H1 (cell line): Measurements from ENCODE around the gene NEDD9. TPM values are rescaled to one million over a fixed set of nuclear protein-coding genes. Genes with fewer than 3 reads are reported as not detected.

ENCODE experiments used
- CTCF ChIA-PET: fragments of 300-600 bp; sonication (Branson Sonifier 250); formaldehyde crosslinking; loops from one replicate; lab custom pipeline; 2021; ENCODE audit not compliant: partially characterized antibody; lab: Charles Lee
- POLR2A ChIA-PET: fragments of 300-600 bp; sonication (Branson Sonifier 250); formaldehyde crosslinking; loops from one replicate; lab custom pipeline; 2021; ENCODE audit warnings: inconsistent platforms; ENCODE audit not compliant: partially characterized antibody; lab: Charles Lee
- DNase-seq, 2 experiments: peaks; one replicate each; pipeline versions ENCODE4 v3.0.0 to v3.0.0-alpha.2; 2010 to 2022; ENCODE audit warnings: low spot score in 2 of 2, low read depth in 1 of 2, mixed read lengths in 1 of 2
- FAIRE-seq: peaks from 2 replicates; lab custom pipeline; 2011; peaks lifted over from hg19 to GRCh38; lab: Jason Lieb, UNC
- H2AFZ ChIP-seq: 2 replicates; pipeline ENCODE4 v1.8.1; 2012; ENCODE audit warnings: low read length, inconsistent platforms
- H2AK5ac ChIP-seq: 2 replicates; pipeline ENCODE4 v1.6.1; 2013; ENCODE audit warnings: low read depth, low read length
- H2BK120ac ChIP-seq: replicated peaks from 2 replicates; pipeline ENCODE3; 2013; ENCODE audit warnings: low read depth, low read length, inconsistent platforms
- H2BK12ac ChIP-seq: 2 replicates; pipeline ENCODE4 v1.6.1; 2013; ENCODE audit warnings: low read depth, low read length
- H2BK15ac ChIP-seq: 2 replicates; pipeline ENCODE4 v1.6.1; 2013; ENCODE audit warnings: low read length
- H2BK20ac ChIP-seq: 2 replicates; pipeline ENCODE4 v1.6.1; 2013; ENCODE audit warnings: low read length
- H2BK5ac ChIP-seq: 2 replicates; pipeline ENCODE4 v1.6.1; 2013; ENCODE audit warnings: low read depth, low read length
- H3K14ac ChIP-seq: 2 replicates; pipeline ENCODE4 v1.6.1; 2013; ENCODE audit warnings: inconsistent platforms; ENCODE audit not compliant: insufficient read length
- H3K18ac ChIP-seq: 2 replicates; pipeline ENCODE4 v1.6.1; 2013; ENCODE audit warnings: low read length; ENCODE audit errors: extremely low read depth
- H3K23ac ChIP-seq: 2 replicates; pipeline ENCODE4 v1.6.1; 2013; ENCODE audit warnings: inconsistent platforms; ENCODE audit not compliant: insufficient read length
- H3K23me2 ChIP-seq: 2 replicates; pipeline ENCODE4 v1.6.1; 2013; ENCODE audit warnings: low read depth, low read length
- H3K27ac ChIP-seq: 2 replicates; pipeline ENCODE4 v1.6.1; 2011; ENCODE audit warnings: low read depth, low read length, inconsistent platforms
- H3K27me3 ChIP-seq, 4 experiments: replicated peaks in 1 of 4; 1 replicate in 1 of 4; 2 replicates in 3 of 4; pipeline versions ENCODE4 v1.6.1 to v1.8.1; 2011 to 2013; ENCODE audit warnings: low read length in 3 of 4, mild to moderate bottlenecking in 3 of 4, inconsistent platforms in 2 of 4, mixed read lengths in 2 of 4, moderate library complexity in 1 of 4; ENCODE audit not compliant: control insufficient read depth in 3 of 4, insufficient read depth in 3 of 4; ENCODE audit errors: extremely low read depth in 1 of 4
- H3K36me3 ChIP-seq, 4 experiments: 2 replicates each; pipeline versions ENCODE4 v1.6.1 to v1.8.1; 2011 to 2013; ENCODE audit warnings: mild to moderate bottlenecking in 4 of 4, low read length in 3 of 4, moderate library complexity in 2 of 4, control low read depth in 1 of 4, inconsistent platforms in 1 of 4; ENCODE audit not compliant: insufficient read depth in 4 of 4, control insufficient read depth in 2 of 4
- H3K4ac ChIP-seq: replicated peaks from 2 replicates; pipeline ENCODE3; 2013; ENCODE audit warnings: low read length, low read depth, mixed read lengths, inconsistent platforms; ENCODE audit not compliant: insufficient read length
- H3K4me1 ChIP-seq, 4 experiments: replicated peaks in 1 of 4; 1 replicate in 1 of 4; 2 replicates in 3 of 4; pipeline versions ENCODE4 v1.6.1 to v1.8.1; 2011 to 2013; ENCODE audit warnings: low read length in 3 of 4, inconsistent platforms in 2 of 4, mixed read lengths in 1 of 4; ENCODE audit not compliant: insufficient read depth in 4 of 4, control insufficient read depth in 3 of 4
- H3K4me2 ChIP-seq, 2 experiments: 2 replicates each; pipeline versions ENCODE4 v1.6.1 to v1.8.1; 2011 to 2013; ENCODE audit warnings: low read depth in 2 of 2, low read length in 2 of 2, control low read depth in 1 of 2, inconsistent platforms in 1 of 2, mild to moderate bottlenecking in 1 of 2; ENCODE audit not compliant: insufficient read depth in 1 of 2
- H3K4me3 ChIP-seq, 4 experiments: fragments of 200-600, 300-600 bp in 1 of 4; sonication (generic), shearing (Covaris generic), sonication (Bioruptor Twin) in 1 of 4; 2 replicates each; pipeline versions ENCODE4 v1.5.1 to v1.8.1; 2011 to 2016; ENCODE audit warnings: low read length in 4 of 4, low read depth in 3 of 4, control low read depth in 2 of 4, inconsistent platforms in 2 of 4, mild to moderate bottlenecking in 2 of 4, mixed read lengths in 1 of 4, moderate library complexity in 1 of 4; ENCODE audit not compliant: insufficient read depth in 2 of 4; ENCODE audit errors: extremely low read depth in 1 of 4
- H3K56ac ChIP-seq: replicated peaks from 2 replicates; pipeline ENCODE3; 2013; ENCODE audit warnings: low read depth, mild to moderate bottlenecking, mixed read lengths, low read length, inconsistent platforms; ENCODE audit not compliant: insufficient read length
- H3K79me1 ChIP-seq: 2 replicates; pipeline ENCODE4 v1.6.1; 2013; ENCODE audit warnings: low read depth, low read length, control low read depth
- H3K79me2 ChIP-seq, 2 experiments: 2 replicates each; pipeline versions ENCODE4 v1.6.1 to v1.8.1; 2012 to 2013; ENCODE audit warnings: low read length in 2 of 2, mild to moderate bottlenecking in 2 of 2, inconsistent platforms in 1 of 2; ENCODE audit not compliant: insufficient read depth in 2 of 2, control insufficient read depth in 1 of 2
- H3K9ac ChIP-seq, 4 experiments: replicated peaks in 1 of 4; 1 replicate in 1 of 4; 2 replicates in 3 of 4; pipeline versions ENCODE4 v1.6.1 to v1.8.1; 2011 to 2013; ENCODE audit warnings: low read depth in 3 of 4, low read length in 3 of 4, control low read depth in 2 of 4, mild to moderate bottlenecking in 2 of 4, moderate library complexity in 2 of 4, inconsistent platforms in 1 of 4; ENCODE audit errors: extremely low read depth in 1 of 4
- H3K9me3 ChIP-seq, 2 experiments: 2 replicates each; pipeline versions ENCODE4 v1.6.1 to v1.8.1; 2012 to 2013; ENCODE audit warnings: mild to moderate bottlenecking in 2 of 2, moderate library complexity in 2 of 2, control low read depth in 1 of 2, inconsistent platforms in 1 of 2, low read depth in 1 of 2, low read length in 1 of 2, mixed read lengths in 1 of 2; ENCODE audit not compliant: insufficient read depth in 2 of 2
- H4K20me1 ChIP-seq, 2 experiments: replicated peaks in 1 of 2; 2 replicates each; pipeline versions ENCODE3 to v1.8.1; 2011 to 2013; ENCODE audit warnings: inconsistent platforms in 2 of 2, low read length in 2 of 2, mild to moderate bottlenecking in 1 of 2; ENCODE audit not compliant: insufficient read depth in 2 of 2, control insufficient read depth in 1 of 2
- H4K5ac ChIP-seq: 2 replicates; pipeline ENCODE4 v1.6.1; 2013; ENCODE audit warnings: low read length, low read depth, mixed read lengths, inconsistent platforms; ENCODE audit not compliant: insufficient read length
- H4K8ac ChIP-seq: 2 replicates; pipeline ENCODE4 v1.8.0; 2013; ENCODE audit warnings: mild to moderate bottlenecking, moderate library complexity, low read length, inconsistent platforms; ENCODE audit not compliant: insufficient read depth; ENCODE audit errors: extremely low read depth
- H4K91ac ChIP-seq: replicated peaks from 2 replicates; pipeline ENCODE3; 2013; ENCODE audit warnings: low read length, mixed read lengths, inconsistent platforms; ENCODE audit not compliant: insufficient read length
- CHD2 ChIP-seq: IDR thresholded peaks from 2 replicates; pipeline ENCODE4 v1.6.1; 2012; ENCODE audit warnings: low read length, improper control_type of control experiment
- CTBP2 ChIP-seq: IDR thresholded peaks from 2 replicates; pipeline ENCODE4 v1.7.0; 2011; ENCODE audit warnings: borderline replicate concordance, mild to moderate bottlenecking, moderate library complexity, mixed read lengths, low read length; ENCODE audit not compliant: insufficient read depth, insufficient read length
- EZH2 ChIP-seq: fragments of 200-600 bp; sonication (generic); IDR thresholded peaks from 2 replicates; pipeline ENCODE4 v1.7.1; 2012; ENCODE audit warnings: low read depth, mild to moderate bottlenecking, moderate library complexity, low read length, inconsistent platforms; ENCODE audit not compliant: severe bottlenecking
- POLR2AphosphoS5 ChIP-seq: IDR thresholded peaks from 2 replicates; pipeline ENCODE4 v1.6.1; 2011; ENCODE audit warnings: low read depth, low read length
- SAP30 ChIP-seq: fragments of 300-600 bp; sonication (generic); IDR thresholded peaks from 2 replicates; pipeline ENCODE4 v1.7.1; 2012; ENCODE audit warnings: low read length, moderate library complexity, mild to moderate bottlenecking, inconsistent platforms; ENCODE audit not compliant: insufficient read depth, insufficient replicate concordance
- USF2 ChIP-seq: IDR thresholded peaks from 2 replicates; pipeline ENCODE4 v1.6.1; 2011; ENCODE audit warnings: low read length, improper control_type of control experiment
- WGBS, 2 experiments: shearing (Covaris generic) in 1 of 2; methylation state at CpG; one replicate each; pipeline versions ENCODE4 v1.1.6 to v1.1.7; 2013 to 2015; ENCODE audit warnings: low lambda C conversion rate in 2 of 2, mixed read lengths in 2 of 2, inconsistent platforms in 1 of 2, low coverage in 1 of 2, missing lambda C conversion rate in 1 of 2; ENCODE audit not compliant: insufficient replicate concordance in 2 of 2, insufficient coverage in 1 of 2, insufficient read length in 1 of 2; ENCODE audit errors: extremely low coverage in 1 of 2, missing lambda C conversion rate in 1 of 2; 5-methylcytosine and 5-hydroxymethylcytosine counted together
- polyA plus RNA-seq, 7 experiments: library from polyadenylated mRNA; depleted of rRNA in 3 of 7; stranded (reverse) in 5 of 7; unstranded in 2 of 7; fragments of >200 nt in 5 of 7; fragments of 200-250 nt in 2 of 7; gene quantifications; 1 replicate in 5 of 7; 2 replicates in 1 of 7; 4 replicates in 1 of 7; pipeline versions ENCODE4 v1.2.1 to v1.2.3, GENCODE V29; 2011 to 2013; ENCODE audit warnings: missing spikeins in 2 of 7, mixed read lengths in 2 of 7
- total RNA-seq: library from RNA; stranded (reverse); fragmentation: NEBNext Ultra II Directional; extraction: Animal tissue kit (Norgen Biotek cat#: 25700); gene quantifications from 2 replicates; pipeline ENCODE4 v1.2.1, GENCODE V29; 2021

The NEDD9 gene
- total and polyA plus RNA-seq, 2 of the 8 experiments (the other 6 are each of a cell fraction or from before 2014, with no cell fraction given), result 3.6 to 12.0 TPM

GRCh38 chr6:11164717-11165646 is 67.5 kb downstream of the NEDD9 start:
- no peak overlapping the region for H2BK20ac ChIP-seq
- ChIA-PET CTCF (interaction anchor here (0.5 to 1.7 kb wide), 5 partner anchors 21 to 332 kb away, joined by 3 to 6 read pairs (median 3); no protein-coding TSS in a partner anchor), POLR2A (no interaction called here)
- no peaks in the 10 kb centered on the region; a peak in 1 of 7 replicates for H3K4me1 ChIP-seq
- TF ChIP-seq CHD2 (no peak), EZH2 (no peak), POLR2AphosphoS5 (no peak), USF2 (no peak), SAP30 (no peak), CTBP2 (no peak)
- H3K14ac ChIP-seq, result no peak overlapping the region
- H4K5ac ChIP-seq, result no peak overlapping the region
- H3K27me3 ChIP-seq, result no peaks in the 10 kb centered on the region
- H2BK5ac ChIP-seq, result no peak overlapping the region
- no peaks in the 10 kb centered on the region for H3K79me1 ChIP-seq
- no peak overlapping the region for H3K27ac ChIP-seq
- peak overlapping the region; percentile 23; the same call in 1 of the 2 replicates for H2BK12ac ChIP-seq
- FAIRE-seq, result no peak
- H3K4me3 ChIP-seq, result no peak overlapping the region
- H2BK120ac ChIP-seq, result no peak overlapping the region
- no peaks in the 10 kb centered on the region for H3K79me2 ChIP-seq
- no peak overlapping the region for H4K91ac ChIP-seq
- no peak overlapping the region for H2AFZ ChIP-seq
- no peaks in the 10 kb centered on the region for H3K23me2 ChIP-seq
- H2AK5ac ChIP-seq, result no peak overlapping the region
- H2BK15ac ChIP-seq, result no peak overlapping the region; the same call in 1 of the 2 replicates
- no peak overlapping the region for H3K18ac ChIP-seq
- H4K8ac ChIP-seq, result no peak overlapping the region
- no peak overlapping the region for H3K56ac ChIP-seq
- H3K9ac ChIP-seq, result no peak overlapping the region
- no peaks in the 10 kb centered on the region; a peak in 2 of 8 replicates for H3K36me3 ChIP-seq
- no peak overlapping the region for H3K4ac ChIP-seq
- 87% methylated on average over 20 of the region's 20 CpGs; no CpG with 5 or more reads in 1 of the 2 experiments for WGBS, 2 experiments
- H3K9me3 ChIP-seq, result no peaks in the 10 kb centered on the region
- H3K4me2 ChIP-seq, result no peak overlapping the region
- DNase-seq, result no peak
- H3K23ac ChIP-seq, result no peak overlapping the region
- no peaks in the 10 kb centered on the region for H4K20me1 ChIP-seq
